OCI-LY1 (cell line): ENCODE data around the gene LCN15.
A peak's percentile ranks its signal among the peaks of the same experiment; 100 is the strongest.

ENCODE experiments used
- H2AFZ ChIP-seq: fragments of 200-600 bp; sonication (generic), shearing (Covaris generic); 2 replicates; pipeline ENCODE4 v1.6.0; 2014; ENCODE audit warnings: antibody characterized with exemption, mild to moderate bottlenecking, low read length
- H3F3A ChIP-seq: fragments of 200-600 bp; sonication (generic), shearing (Covaris generic); 2 replicates; pipeline ENCODE4 v1.6.0; 2014; ENCODE audit warnings: mild to moderate bottlenecking, antibody characterized with exemption, low read length, moderate library complexity; ENCODE audit not compliant: insufficient read depth
- H3K27ac ChIP-seq: fragments of 200-600 bp; sonication (generic); 2 replicates; pipeline ENCODE4 v1.5.1; 2014; ENCODE audit warnings: low read length, mixed run types, mild to moderate bottlenecking, low read depth; ENCODE audit not compliant: poor library complexity, severe bottlenecking
- H3K27me3 ChIP-seq: fragments of 200-600 bp; sonication (generic); 2 replicates; pipeline ENCODE4 v1.6.0; 2014; ENCODE audit warnings: antibody characterized with exemption, mild to moderate bottlenecking, low read length, moderate library complexity; ENCODE audit not compliant: insufficient read depth
- H3K36me3 ChIP-seq: fragments of 200-600 bp; sonication (generic); 2 replicates; pipeline ENCODE4 v1.6.1; 2014; ENCODE audit warnings: mild to moderate bottlenecking, antibody characterized with exemption, low read length, moderate library complexity, mixed read lengths; ENCODE audit not compliant: insufficient read depth
- H3K4me1 ChIP-seq: fragments of 200-600 bp; sonication (generic); 2 replicates; pipeline ENCODE4 v1.5.1; 2014; ENCODE audit warnings: mild to moderate bottlenecking, low read length, moderate library complexity; ENCODE audit not compliant: insufficient read depth, severe bottlenecking
- H3K4me2 ChIP-seq: fragments of 200-600 bp; sonication (generic), shearing (Covaris generic); 2 replicates; pipeline ENCODE4 v1.6.1; 2014; ENCODE audit warnings: low read length
- H3K4me3 ChIP-seq: fragments of 200-600 bp; sonication (generic); 2 replicates; pipeline ENCODE4 v1.5.1; 2014; ENCODE audit warnings: low read length, low read depth, mild to moderate bottlenecking, mixed read lengths; ENCODE audit not compliant: poor library complexity, severe bottlenecking
- H3K79me2 ChIP-seq: fragments of 200-600 bp; shearing (Covaris generic); 2 replicates; pipeline ENCODE4 v1.6.1; 2016; ENCODE audit warnings: mixed run types, low read length, mixed read lengths; ENCODE audit not compliant: insufficient read depth
- H3K9ac ChIP-seq: fragments of 200-600 bp; sonication (generic), shearing (Covaris generic); 2 replicates; pipeline ENCODE4 v1.6.1; 2014; ENCODE audit warnings: mild to moderate bottlenecking, low read length, mixed read lengths
- H3K9me2 ChIP-seq: fragments of 200-600 bp; sonication (generic), shearing (Covaris generic); 2 replicates; pipeline ENCODE4 v1.6.1; 2014; ENCODE audit warnings: low read depth, mild to moderate bottlenecking, low read length, mixed read lengths
- H3K9me3 ChIP-seq: fragments of 200-600 bp; shearing (Covaris generic); 2 replicates; pipeline ENCODE4 v1.6.1; 2014; ENCODE audit warnings: low read length, mixed read lengths
- H4K20me1 ChIP-seq: fragments of 200-600 bp; sonication (generic), shearing (Covaris generic); 2 replicates; pipeline ENCODE4 v1.6.0; 2016; ENCODE audit warnings: mild to moderate bottlenecking, low read length; ENCODE audit not compliant: insufficient read depth
- EZH2 ChIP-seq: fragments of 200-600 bp; sonication (generic), shearing (Covaris generic); IDR thresholded peaks from 2 replicates; pipeline ENCODE4 v1.8.0; 2017; ENCODE audit warnings: borderline replicate concordance, mixed run types, mild to moderate bottlenecking, antibody characterized with exemption, low read length, moderate library complexity, mixed read lengths
- TF ChIP-seq, protein P1 (sequence below): fragments of 200-600 bp; sonication (generic), shearing (Covaris generic); IDR thresholded peaks from 2 replicates; pipeline ENCODE4 v1.5.1; 2017; ENCODE audit warnings: mild to moderate bottlenecking, antibody characterized with exemption, low read length, moderate library complexity, mixed read lengths

Gene LCN15

DNA sequence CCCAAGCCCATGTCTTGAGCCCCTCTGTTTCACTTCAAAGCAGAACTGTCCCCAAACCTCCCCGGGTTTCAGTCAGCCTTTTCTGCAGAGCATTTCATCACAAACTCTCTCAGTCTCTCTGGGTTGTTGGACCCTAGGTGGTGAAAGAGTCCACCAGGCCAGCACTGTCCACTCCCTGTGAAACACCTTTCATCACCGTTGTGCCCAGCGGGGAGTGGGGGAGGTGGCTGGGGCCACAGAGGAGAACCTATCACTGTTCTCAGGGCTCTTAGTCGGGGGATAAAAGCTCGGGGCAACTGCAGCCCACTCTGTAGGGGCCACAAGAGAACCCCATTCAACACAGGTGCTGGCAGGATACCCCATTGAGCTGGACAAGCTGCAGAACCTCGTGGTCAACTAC, 38.0 kb upstream of the LCN15 start:
- H3K27me3 ChIP-seq = peaks cover 8% of the 10 kb centered on the region; the same call in 1 of the 2 replicates
- H3K4me3 ChIP-seq = no peak overlapping the region
- H3K4me2 ChIP-seq = no peak overlapping the region
- H3K4me1 ChIP-seq = peaks cover 36% of the 10 kb centered on the region
- H3K27ac ChIP-seq = no peak overlapping the region
- no peak overlapping the region for H3K9ac ChIP-seq
- H3F3A ChIP-seq = no peaks in the 10 kb centered on the region
- TF ChIP-seq, protein P1, sequence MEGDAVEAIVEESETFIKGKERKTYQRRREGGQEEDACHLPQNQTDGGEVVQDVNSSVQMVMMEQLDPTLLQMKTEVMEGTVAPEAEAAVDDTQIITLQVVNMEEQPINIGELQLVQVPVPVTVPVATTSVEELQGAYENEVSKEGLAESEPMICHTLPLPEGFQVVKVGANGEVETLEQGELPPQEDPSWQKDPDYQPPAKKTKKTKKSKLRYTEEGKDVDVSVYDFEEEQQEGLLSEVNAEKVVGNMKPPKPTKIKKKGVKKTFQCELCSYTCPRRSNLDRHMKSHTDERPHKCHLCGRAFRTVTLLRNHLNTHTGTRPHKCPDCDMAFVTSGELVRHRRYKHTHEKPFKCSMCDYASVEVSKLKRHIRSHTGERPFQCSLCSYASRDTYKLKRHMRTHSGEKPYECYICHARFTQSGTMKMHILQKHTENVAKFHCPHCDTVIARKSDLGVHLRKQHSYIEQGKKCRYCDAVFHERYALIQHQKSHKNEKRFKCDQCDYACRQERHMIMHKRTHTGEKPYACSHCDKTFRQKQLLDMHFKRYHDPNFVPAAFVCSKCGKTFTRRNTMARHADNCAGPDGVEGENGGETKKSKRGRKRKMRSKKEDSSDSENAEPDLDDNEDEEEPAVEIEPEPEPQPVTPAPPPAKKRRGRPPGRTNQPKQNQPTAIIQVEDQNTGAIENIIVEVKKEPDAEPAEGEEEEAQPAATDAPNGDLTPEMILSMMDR = no peak
- no peak for TF ChIP-seq EZH2
- H3K79me2 ChIP-seq = no peaks in the 10 kb centered on the region
- H2AFZ ChIP-seq = no peak overlapping the region
- no peaks in the 10 kb centered on the region for H4K20me1 ChIP-seq
- H3K36me3 ChIP-seq = peaks cover 14% of the 10 kb centered on the region
- no peaks in the 10 kb centered on the region for H3K9me2 ChIP-seq
- H3K9me3 ChIP-seq = no peaks in the 10 kb centered on the region

DNA sequence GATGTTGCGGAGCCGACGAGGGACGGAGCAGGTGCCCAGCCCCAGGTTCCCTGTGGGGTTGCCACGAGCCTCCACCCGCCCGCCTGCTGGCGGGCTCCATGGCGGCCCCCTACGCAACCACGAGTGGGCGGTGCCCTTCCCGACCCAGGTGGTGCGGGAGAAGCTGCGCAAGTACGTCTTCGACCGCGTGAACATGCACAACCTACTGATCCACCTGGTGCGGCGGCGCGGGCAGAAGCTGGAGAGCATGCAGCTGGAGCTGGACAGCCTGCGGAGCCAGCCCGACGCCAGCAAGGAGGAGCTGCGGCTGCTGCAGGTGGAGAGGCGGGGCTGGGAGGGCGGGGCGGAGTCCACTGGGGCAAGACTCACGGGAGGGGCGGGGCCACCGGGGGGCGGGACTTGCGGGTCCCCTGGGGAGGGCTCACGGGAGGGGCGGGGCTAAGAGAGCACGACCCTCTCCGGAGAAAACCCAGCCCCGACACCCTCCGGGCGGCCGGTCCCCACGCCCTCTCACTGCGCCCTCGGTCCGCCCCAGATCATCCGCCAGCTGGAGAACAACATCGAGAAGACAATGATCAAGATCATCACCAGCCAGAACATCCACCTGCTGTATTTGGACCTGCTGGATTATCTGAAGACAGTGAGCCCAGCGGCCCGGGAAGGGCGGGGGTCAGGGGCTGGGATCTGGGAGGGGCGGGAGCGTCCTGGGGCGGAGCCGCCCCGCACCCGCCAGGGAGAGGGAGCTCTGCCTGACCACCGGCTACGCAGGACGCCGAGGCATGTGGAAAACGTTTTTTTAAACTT, 35.7 kb upstream of the LCN15 start:
- Histone ChIP-seq H3K4me3 (peak overlapping the region; percentile 57), H2AFZ (no peak overlapping the region), H3K27me3 (peaks cover 8% of the 10 kb centered on the region; the same call in 1 of the 2 replicates), H3K9me2 (no peaks in the 10 kb centered on the region), H3K9ac (peak overlapping the region; percentile 23; the same call in 1 of the 2 replicates), H3K79me2 (no peaks in the 10 kb centered on the region), H3K27ac (no peak overlapping the region), H3F3A (no peaks in the 10 kb centered on the region), H3K4me1 (peaks cover 33% of the 10 kb centered on the region), H4K20me1 (no peaks in the 10 kb centered on the region), H3K36me3 (no peaks in the 10 kb centered on the region), H3K4me2 (peak overlapping the region; percentile 75), H3K9me3 (no peaks in the 10 kb centered on the region)
- TF ChIP-seq, protein P1 = no peak
- no peak for TF ChIP-seq EZH2

DNA sequence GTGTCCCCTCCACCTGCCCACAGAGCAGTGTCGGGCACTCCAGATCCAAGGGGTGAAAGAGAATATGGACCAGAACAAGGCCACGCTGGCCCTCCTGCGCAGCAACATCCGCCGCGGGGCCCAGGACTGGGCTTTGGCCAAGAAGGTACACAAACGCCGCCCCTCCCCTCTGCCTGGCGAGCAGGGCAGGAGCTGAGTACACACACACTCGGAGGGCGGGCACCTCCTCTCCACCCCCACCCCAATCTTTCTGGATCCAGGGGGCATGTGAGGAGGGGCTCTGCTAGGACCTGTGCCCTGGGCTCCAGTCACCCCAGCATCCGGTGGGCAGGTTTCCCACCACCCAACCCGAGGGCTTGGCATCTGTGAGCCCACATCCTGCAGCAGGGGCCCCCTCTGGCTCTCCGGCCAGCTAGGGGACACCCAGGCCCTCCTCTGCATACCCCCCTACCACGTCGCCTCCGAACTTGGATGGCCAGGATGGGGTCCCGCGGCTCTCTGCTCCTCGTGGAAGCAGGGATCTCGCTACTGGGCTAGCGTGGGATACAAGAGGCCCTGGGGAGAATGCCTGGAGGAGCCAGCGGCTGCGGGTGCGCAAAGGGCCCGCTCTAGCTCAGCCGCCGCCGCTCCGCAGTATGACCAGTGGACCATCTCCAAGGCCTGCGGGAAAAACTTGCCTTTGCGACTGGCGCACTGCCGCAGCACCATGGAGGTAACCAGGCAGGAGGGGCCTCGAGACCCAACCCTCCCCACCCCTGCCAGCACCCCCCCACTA, 34.9 kb upstream of the LCN15 start:
- Histone ChIP-seq H4K20me1 (no peaks in the 10 kb centered on the region), H2AFZ (no peak overlapping the region), H3K36me3 (no peaks in the 10 kb centered on the region; the same call in 1 of the 2 replicates), H3K9me2 (no peaks in the 10 kb centered on the region), H3K4me3 (peak overlapping the region; percentile 57), H3K9me3 (no peaks in the 10 kb centered on the region), H3K27me3 (peaks cover 8% of the 10 kb centered on the region; the same call in 1 of the 2 replicates), H3F3A (no peaks in the 10 kb centered on the region), H3K9ac (peak overlapping the region; percentile 23; the same call in 1 of the 2 replicates), H3K79me2 (no peaks in the 10 kb centered on the region), H3K27ac (no peak overlapping the region), H3K4me2 (peak overlapping the region; percentile 75), H3K4me1 (peaks cover 33% of the 10 kb centered on the region)
- TF ChIP-seq, protein P1 = no peak
- TF ChIP-seq EZH2 = no peak
